Activated CD4-positive, CD25-positive, alpha-beta regulatory T cell treated with anti-CD3 and anti-CD28 coated beads, Interleukin-2, amount 50 U/mL, for 72 hours (primary cell): ENCODE data around the gene GRIK4.
A peak's percentile ranks its signal among the peaks of the same experiment; 100 is the strongest.
"Not testable (repeated sequence)": the region's sequence is repeated elsewhere in the genome, so short reads cannot be mapped to it uniquely, and the experiment has no call there.

Experiments used
- DNase-seq: peaks from one replicate; pipeline ENCODE4 v3.0.0; 2021

Gene GRIK4

DNA sequence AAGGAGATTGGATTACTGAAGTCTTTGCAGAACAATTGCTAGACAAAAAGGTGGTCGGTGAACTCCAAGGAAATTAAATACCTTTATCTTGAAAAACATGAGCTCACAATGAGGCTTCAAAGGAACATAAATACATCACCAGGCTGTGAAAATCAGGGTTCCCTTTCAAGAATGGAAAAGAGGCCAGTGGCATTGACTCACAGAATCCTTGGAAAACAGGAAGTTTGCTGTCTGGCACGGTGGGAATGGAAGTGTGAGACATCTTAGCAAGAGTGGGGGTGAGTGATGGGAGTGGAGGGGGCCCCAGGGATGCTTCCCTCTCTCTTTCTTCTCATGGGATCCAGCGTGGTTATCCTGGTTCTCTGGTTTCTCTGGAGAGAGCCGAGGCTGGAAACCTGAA lies 463.4 kb downstream of the GRIK4 start:
- no peak for DNase-seq

DNA sequence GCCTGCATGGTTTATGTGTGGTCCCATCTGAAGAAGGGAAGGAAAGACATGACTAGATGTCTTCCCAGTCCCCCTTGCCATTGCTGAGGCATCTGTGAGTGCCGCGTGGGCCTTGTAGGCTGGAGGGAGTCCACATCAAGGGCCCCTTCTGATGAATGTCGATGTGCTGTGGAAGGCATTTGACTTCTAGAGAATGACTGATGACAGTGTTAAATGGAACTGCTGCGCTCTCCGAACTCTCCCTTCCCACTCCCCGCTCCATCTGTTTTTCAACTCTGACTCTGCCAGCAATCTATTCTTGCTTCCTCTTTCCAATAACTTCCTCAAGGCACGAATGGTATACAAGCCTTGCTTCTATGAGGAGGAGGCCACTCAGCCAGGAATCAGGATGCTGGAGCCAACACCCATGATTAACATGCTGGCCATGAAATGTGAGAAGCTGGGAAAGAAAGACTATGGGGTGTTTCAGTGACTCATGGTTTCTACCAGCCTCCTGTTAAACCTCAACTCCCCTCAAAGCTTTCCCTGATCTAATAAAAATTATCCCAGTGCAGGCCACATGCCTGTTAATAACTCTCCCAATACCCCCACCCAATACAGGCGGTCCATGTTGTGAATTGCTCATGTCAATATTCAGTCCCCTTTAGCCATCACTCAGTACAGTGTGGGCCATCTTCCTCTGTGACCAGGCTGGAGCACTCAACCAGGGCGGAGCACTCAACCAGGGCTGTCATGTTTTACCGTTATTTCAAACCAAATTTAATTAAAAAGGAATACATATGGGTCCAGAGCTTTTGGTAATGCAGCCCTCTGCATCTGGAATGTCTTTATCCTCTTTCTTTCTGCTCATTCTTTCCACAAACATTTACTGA lies 466.0 kb downstream of the GRIK4 start:
- no peak for DNase-seq

DNA sequence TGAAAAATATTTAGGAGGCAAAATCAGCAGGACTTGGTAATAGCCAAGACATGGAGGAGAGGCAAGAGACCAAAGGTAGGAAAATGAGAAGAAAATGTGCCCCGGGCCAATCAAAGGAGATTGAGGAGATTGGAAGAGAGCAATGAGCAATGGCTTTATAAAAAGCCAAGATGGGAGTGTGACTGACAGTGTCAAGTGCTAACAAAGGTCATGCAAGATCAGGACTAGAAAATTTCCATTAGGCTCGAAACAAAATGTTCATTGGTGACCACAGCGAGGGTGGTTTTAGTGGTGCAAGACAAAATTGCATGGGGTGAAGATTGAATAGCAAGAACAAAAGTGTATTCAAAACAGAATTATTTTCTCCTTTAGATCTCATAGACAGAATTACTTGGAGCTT lies 467.2 kb downstream of the GRIK4 start:
- no peak for DNase-seq

DNA sequence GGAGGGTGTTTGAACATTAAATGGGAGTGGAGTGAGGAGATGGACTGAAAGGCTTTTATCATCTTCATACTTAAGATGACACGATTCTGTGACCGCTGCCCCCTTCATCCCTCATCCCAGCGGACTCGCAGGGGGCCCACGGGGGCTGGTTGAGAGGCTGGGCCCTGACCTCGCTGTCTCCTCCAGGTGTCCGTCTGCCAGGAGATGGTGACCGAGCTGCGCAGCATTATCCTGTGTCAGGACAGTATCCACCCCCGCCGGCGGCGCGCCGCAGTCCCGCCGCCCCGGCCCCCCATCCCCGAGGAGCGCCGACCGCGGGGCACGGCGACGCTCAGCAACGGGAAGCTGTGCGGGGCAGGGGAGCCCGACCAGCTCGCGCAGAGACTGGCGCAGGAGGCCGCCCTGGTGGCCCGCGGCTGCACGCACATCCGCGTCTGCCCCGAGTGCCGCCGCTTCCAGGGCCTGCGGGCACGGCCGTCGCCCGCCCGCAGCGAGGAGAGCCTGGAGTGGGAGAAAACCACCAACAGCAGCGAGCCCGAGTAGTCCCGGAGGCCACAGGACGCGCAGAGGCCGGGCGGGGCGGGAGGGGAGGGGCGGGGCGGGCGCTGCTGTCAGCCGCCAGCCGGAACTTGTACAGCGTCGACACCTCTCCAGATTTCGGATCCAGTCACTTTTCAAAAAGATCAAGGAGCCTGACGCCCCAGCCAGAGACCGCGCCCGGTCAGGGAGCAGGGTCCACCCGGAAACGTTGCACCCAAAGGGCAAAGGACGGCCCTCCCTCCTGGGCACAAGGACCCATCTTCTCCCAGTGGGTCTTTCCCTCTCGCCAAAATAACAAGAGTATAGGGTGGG lies 474.4 kb downstream of the GRIK4 start:
- peak; percentile 36 for DNase-seq

DNA sequence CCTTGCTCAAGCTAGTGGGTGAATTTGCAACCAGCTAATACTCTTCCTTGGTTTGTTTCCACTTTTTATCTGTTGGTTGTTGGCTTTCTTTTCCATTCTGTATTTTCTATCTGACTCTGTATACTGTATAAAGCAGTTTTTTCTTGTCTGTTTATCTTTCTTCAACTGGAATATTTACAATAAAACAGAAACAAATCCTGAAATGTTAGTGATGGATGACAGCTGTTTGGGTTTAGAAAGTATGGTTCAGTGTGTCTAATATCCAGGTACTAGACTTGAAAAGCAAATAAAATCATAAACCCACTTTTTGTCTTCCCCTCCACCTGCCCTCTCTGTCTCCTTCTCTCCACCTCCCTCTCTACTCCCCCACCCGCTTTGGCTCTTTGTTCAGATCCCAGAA lies 477.1 kb downstream of the GRIK4 start:
- DNase-seq: no peak

DNA sequence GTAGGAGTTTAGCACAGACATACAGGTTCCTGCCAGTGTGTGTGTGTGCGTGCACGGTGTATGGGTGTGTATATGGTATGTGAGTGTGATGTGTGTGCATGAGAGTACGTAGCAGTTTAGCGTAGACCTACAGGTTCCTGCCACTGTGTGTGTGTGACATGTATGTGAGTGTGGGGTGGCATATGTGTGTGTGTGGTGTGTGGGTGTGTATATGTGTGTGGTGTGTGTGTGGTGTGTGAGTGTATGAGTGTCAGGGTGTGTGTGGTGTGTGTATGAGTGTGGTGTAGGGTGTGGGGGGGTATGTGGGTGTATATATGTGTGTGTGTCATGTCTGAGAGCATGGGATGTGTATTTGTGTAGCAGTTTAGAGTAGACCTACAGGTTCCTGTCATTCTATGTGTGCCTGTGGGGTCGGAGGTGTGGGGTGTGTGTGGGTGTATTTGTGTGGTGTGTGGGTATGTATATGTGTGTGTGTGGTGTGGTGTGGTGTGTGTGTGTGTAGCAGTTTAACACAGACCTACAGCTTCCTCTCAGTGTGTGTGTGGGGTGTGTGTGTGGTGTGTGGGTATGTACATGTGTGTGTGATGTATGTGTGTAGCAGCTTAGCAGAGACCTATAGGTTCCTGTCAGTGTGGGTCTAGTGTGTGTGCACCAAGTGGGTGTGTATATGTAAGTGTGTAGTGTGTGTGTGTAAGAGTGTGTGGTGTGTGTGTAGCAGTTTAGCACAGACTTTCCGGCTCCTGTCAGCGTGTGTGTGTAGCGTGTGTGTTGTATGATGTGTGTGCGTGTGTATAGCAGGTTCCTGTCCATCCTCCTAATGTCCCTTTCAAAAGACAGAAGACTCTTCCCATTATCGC lies 480.5 kb downstream of the GRIK4 start:
- DNase-seq: no peak

DNA sequence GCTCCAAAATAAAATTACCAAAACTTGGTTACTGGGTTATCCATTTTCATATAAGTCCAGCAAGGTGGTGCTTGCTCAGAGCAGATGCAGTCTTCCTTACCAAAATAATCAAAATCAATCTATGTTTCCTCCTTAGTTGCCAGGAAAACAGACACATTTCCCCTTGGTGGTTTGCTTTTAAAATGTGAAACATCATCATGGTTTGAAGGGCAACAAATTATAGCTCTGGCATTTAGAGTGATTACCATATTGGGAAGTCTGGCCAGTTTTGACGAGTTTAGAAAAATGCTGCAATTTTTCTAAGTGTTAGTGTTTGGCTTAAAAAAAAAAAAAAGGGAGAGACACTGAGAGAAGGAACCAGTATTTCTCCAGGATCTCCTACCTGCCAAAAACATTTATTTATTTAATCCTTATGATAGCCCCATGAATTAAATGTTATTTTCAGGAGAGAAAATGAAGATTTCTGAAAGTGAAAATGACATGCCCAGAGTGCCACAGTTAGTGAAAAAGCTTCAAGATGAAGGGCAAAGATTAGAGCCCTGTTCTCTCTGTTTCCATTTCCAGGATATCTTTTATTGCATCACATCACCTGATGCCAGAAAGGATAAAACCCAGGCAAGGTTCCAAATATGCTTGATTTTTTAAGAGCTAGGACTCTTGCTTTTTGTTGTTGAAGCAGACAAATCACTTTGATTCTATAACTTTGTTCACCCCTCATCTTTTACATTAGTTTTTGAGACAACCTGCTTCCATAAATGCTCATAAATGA lies 482.7 kb downstream of the GRIK4 start:
- no peak for DNase-seq

DNA sequence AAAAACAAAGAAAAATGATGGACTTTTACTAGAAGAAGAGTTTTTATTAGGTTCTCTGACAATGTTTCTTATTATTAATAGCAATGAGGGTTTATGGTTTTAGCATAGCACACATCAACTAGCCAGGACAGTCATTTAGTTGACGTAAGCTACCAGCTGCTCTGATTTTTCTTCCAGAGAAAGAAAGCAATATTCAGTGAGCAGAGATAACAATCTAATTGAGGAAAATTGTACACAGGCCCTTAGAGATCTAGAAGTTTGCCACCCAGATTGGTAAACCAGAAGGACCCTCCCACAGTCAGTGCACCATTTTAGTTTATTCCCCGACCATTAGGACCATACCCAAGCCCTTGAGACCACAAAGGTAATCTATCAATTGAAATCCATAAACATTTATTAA lies 483.6 kb downstream of the GRIK4 start:
- DNase-seq: no peak

DNA sequence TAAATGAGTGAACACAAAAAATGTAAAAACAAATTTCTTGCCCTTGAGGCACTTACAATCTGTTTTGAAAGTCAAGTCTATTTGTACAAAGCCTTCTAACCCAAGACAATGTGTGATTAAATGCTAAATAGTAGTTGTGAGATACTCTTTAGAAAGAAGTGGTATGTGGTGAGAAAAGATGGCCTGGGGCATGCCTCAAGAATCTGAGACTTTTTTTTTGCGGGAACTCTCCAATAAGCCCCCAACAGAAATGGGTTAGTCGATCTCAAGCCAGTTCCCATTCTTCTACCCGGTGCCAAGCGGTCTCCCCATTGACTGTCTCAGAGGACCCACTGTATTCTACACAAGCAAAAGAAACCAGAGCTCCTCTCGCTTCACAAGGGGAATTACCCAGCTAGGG lies 485.4 kb downstream of the GRIK4 start:
- no peak for DNase-seq

DNA sequence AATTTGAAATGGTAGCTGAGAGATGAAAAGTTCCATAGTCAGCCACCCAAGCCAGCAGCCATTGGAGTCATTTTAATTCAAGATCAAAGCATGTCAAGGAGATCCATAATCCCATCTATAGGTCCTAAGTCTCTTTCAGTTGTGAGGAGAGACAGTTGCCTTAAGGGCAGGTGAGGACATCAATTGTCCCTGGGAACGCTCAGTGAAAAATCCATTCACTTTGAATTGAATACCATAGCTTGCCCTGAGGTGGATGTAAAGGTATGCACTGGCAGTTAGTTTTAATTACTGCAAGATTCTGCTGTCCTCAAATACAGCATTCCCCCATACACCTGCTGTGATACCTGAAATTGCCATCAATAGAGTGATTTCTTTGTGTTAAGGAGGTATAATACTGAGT lies 487.0 kb downstream of the GRIK4 start:
- DNase-seq: no peak

DNA sequence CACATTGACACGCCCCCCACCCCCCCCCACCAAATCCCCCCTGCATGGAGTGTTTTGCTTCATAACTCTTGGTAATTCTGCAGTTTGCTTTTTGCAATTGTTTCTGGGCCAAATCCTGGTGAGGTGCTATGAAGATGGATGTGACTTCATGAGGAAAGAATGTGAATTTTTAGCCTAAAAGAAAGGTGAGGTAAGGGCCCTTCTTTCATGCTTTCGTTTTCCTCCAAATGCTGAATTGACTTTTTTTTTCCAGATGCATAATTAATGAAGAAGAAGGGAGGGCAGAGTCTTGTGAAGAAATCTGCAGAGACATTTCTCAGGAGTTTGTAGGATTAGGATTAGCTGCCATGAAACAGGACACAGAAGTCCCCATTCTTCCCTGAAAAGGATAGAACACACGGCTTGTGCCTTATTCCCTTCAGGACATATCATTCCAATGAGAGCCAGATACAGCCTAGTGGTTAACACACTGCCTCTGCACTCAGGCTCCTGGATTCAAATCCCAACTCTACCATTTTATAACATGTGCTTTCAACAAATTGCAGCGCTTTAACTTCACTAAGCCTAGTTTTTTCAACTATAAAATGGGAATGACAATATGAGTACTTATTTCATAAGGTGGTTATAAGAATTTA lies 492.8 kb downstream of the GRIK4 start:
- no peak for DNase-seq

DNA sequence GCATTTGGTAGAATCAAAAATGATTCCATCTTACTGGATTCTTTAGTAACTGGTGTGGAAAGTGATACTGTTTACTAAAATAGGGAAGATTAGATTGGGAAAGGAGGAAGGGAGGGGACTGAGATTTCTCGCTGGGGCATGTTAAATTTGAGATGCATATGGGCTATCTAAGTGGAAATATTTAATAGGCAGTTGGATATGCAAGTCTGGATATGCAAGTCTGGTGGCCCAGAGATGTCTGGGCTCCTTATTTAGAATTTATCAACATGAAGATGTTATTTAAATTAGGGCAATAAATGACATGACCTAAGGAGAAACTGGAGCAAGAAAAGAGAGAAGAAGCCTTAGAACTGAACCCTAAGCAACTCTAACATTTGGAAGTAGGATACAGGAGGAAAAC lies 495.4 kb downstream of the GRIK4 start:
- no peak for DNase-seq

DNA sequence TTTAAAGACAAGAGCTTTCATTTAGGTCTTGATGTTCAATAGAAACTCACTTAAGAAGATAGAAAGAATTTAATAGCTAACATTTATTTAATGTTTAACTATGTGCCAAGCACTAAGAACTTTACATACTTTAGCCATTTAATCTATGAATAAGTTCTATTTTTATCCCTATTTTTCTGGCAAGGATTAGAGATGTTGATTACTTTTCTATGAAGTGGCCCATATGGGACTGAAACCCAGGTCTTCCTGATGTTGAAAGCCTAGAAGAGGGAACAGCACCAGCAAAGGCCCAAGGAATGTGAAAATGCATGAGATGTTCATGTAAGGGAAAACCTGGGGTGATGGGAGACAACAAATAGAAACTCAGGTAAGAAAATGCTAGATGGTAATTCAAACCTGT lies 497.0 kb downstream of the GRIK4 start:
- DNase-seq: no peak

DNA sequence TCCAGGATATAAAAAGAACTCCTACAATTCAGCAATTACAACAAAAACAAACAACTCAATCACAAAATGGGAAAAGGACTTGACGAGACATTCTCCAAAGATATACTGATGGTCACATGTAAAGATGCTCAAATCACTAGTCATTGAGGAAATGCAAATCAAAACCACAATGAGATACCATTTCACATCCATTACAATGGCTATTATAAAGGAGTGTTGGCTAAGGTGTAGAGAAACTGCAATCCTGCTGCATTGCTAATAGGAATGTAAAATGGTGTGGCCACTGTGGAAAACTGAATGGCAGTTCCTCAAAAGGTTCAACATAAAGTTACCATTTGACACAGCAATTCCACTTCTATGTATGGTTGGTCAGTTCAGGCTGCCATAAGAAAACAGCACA lies 500.5 kb downstream of the GRIK4 start:
- DNase-seq: no peak

DNA sequence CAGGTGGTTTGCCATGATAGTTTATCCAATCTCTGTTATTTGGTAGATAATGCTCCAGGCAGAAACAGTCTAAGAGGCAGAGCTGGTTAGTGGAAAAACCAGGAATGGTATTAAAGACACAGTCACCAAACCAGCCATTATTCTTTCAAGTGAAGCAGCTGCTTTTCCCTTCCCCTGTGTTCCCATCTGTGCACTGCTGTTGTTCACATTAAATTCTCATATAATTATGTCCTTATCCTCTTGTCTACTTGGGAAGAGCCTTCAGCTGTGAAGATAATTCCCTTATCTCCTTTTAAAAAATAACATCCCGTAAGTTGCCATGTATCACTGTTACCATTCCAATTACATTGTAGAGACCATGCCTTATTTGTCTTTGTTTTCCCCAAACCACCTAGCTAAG lies 507.2 kb downstream of the GRIK4 start:
- no peak for DNase-seq

DNA sequence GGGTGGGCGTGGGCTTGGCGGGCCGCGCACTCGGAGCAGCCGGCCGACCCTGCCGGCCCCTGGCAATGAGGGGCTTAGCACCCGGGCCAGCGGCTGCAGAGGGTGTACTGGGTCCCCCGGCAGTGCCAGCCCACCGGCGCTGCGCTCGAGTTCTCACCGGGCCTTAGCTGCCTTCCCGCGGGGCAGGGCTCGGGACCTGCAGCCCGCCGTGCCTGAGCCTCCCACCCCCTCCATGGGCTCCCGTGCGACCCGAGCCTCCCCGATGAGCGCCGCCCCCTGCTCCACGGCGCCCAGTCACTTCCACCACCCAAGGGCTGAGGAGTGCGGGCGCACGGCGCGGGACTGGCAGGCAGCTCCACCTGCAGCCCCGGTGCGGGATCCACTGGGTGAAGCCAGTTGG lies 510.2 kb downstream of the GRIK4 start:
- DNase-seq: not testable (repeated sequence)

DNA sequence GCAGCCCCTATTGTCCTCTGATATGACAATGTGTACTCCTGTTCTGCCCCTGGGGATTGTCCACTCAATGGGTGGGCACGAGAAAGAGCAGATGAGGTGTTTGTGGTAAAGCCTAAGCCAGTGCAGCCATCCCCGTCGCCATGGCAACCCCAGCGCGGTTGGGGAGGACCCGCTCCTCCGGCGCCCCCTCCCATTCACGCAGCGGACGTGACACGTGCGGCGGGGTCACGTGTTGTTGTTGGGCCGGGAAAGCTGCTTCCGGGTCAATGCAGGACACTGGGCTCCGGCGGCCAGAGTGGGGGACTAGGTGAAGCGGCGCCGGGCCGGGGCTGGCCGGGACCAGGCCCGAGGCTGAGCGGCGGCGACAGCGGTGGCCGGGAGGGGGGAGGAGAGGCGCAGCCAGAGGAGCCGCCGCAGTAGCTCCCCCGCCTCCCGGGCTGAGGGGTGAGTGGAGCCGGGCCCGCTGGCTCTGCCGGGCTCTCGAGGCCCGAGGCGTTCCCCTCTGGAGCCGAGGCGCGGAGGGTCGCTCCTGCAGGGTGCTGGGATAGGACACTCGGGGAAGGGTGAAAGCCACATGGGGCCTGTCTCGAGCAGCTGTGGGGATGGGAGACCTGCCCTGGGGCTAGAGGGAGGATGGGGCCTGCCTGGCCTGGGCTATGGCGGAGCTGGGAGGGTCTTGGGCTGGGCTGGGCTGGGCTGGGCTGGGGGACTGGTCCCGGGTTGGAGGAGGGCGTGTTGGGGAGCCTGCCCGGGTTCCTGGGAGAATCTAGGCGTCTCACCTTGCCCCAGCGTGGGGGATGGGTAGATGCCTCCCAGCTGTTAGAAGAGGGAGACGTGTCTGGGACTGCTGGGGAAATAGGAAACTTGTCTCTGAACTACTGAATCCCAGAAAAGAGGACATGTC lies 512.6 kb downstream of the GRIK4 start, which contains the start of gene TBCEL:
Gene TBCEL, plus strand, starts transcription at position 255 of the 904 bp plus-strand sequence. CDS start 21,589 bp downstream, outside the sequence.
- peak; percentile 88 for DNase-seq

DNA sequence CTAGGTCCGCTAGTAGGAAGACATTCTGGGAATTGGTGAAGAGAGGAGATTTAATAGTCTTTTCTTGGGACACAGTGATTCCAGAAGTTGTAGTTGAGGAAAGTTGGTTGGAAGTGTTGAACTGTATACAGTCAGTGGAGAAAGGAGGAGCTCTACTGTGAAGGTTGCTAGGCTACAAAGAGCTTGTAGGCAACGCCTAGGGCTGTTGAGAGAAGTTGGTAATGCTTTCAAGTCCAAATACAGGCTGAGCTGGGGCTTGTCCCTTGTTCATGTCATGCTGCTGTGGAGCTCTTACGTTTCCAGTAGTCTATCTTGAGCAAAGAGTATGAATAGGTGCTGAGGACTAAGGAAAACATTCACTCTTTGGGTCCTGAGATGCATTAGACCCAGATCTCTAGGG lies 513.4 kb downstream of the GRIK4 start:
- no peak for DNase-seq

DNA sequence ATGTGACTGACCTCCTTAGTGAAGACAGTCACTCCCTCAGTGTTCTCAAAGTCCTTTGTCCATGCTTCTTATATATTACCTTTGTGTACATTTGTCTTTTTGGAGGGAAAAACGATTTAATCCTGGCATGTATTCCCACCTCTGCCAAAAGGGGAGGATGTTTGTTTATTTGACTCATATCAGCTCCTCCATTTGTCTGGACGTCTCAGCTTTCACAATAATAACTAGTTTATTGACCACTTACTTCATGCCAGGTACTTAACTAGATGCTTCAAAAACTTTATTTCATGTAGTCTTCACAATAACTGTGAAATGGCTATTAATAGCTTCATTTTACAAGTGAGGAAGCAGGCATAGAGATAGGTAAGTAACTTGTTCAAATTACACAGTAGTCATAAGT lies 517.6 kb downstream of the GRIK4 start:
- DNase-seq: no peak

DNA sequence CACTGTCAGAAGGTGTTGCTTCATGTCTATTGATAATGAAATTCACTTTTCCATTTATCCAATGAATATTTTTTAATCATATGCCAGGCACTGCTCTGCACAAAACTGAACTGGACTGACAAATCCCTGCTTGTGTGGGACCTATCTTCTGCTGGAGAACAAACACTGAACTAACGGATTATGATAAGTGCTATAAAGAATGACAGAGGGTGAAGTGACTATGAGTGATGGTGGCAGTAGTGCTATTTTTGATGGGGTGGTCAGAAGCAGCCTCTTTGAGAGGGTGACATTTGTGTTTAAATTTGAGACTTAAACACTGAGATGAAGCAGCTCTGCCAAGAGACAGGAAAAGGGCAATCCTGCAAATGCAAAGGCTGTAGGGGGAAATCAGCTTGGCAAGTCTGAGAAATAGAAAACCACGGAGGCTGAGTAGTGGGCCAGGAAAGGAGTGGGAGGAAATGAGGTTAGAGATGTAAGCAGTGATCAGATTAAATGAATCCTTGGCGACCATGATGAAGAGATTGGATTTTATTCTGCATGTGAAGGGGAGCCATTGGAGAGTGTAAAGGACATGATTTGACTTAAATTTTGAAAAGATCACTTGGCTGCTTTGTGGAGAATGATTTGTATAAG lies 518.4 kb downstream of the GRIK4 start:
- no peak for DNase-seq
